Renal pelvis (tissue), 4 donors: ENCODE results near the gene DLL4. TPM values are rescaled to one million over a fixed set of nuclear protein-coding genes. Genes with fewer than 3 reads are reported as not detected.

Source experiments
- DNase-seq: peaks from one replicate; pipeline ENCODE4 v3.0.0-alpha.2; 2013
- polyA plus RNA-seq, 3 donors: library from polyadenylated mRNA; unstranded; fragments of 120-200 nt; gene quantifications; one replicate each; pipeline ENCODE4 v1.2.1, GENCODE V29; 2013; ENCODE audit not compliant: insufficient read length in 3 of 3

The DLL4 gene
- polyA plus RNA-seq, 3 donors, result 6.6 to 8.6 (median 7.3) TPM

- DNase-seq, result no peak
Measured at GRCh38 chr15:40988156-40988555, 59.0 kb downstream of the DLL4 start.

Other genes starting within 250 kb of the DLL4 start
- 10 to 100 TPM; 12.1 to 14.4 (median 13.4) TPM for gene RAD51, start 234.2 kb upstream of the DLL4 start, polyA plus RNA-seq
- gene RMDN3, start 174.1 kb upstream of the DLL4 start, polyA plus RNA-seq, result 10 to 100 TPM; 40.8 to 46.8 (median 45.2) TPM
- gene GCHFR, start 165.3 kb upstream of the DLL4 start, polyA plus RNA-seq, result 10 to 100 TPM; 40.6 to 59.4 (median 58.9) TPM
- gene C15orf62, start 159.4 kb upstream of the DLL4 start, polyA plus RNA-seq, result 1 to 10 TPM; 2.3 to 5.4 (median 5.0) TPM
- gene ZFYVE19, start 122.3 kb upstream of the DLL4 start, polyA plus RNA-seq, result 10 to 100 TPM; 25.8 to 27.7 (median 27.7) TPM
- gene DNAJC17, start 121.9 kb upstream of the DLL4 start, polyA plus RNA-seq, result 10 to 100 TPM; 38.5 to 43.7 (median 38.7) TPM
- gene PPP1R14D, start 100.6 kb upstream of the DLL4 start, polyA plus RNA-seq, result under 1 TPM; 0.46 to 0.69 (median 0.50) TPM
- gene SPINT1, start 85.3 kb upstream of the DLL4 start, polyA plus RNA-seq, result 10 to 100 TPM; 72.4 to 75.5 (median 73.6) TPM
- gene RHOV, start 55.1 kb upstream of the DLL4 start, polyA plus RNA-seq, result 1 to 10 TPM; 1.7 to 2.0 (median 1.8) TPM
- gene VPS18, start 34.9 kb upstream of the DLL4 start, polyA plus RNA-seq, result 10 to 100 TPM; 18.4 to 20.5 (median 20.2) TPM
- 1 to 10 TPM; 2.5 to 3.8 (median 3.3) TPM for gene CHAC1, start 24.1 kb downstream of the DLL4 start, polyA plus RNA-seq
- 10 to 100 TPM; 23.1 to 25.7 (median 25.7) TPM for gene INO80, start 186.9 kb downstream of the DLL4 start, polyA plus RNA-seq